SU-DHL-6 (cell line): Measurements from ENCODE around the gene TMEM38A.

Experiments used
- H2AFZ ChIP-seq: fragments of 200-600 bp; sonication (generic); 2 replicates; pipeline ENCODE4 v1.6.1; 2014; ENCODE audit warnings: low read depth, mild to moderate bottlenecking, moderate library complexity, mixed read lengths, antibody characterized with exemption, low read length; ENCODE audit not compliant: severe bottlenecking
- H3F3A ChIP-seq: fragments of 200-600 bp; shearing (Covaris generic); 2 replicates; pipeline ENCODE4 v1.6.0; 2016; ENCODE audit warnings: antibody characterized with exemption, mild to moderate bottlenecking; ENCODE audit not compliant: insufficient read depth
- H3K27ac ChIP-seq: fragments of 200-600 bp; sonication (generic); 2 replicates; pipeline ENCODE4 v1.5.1; 2016; ENCODE audit warnings: low read depth, mild to moderate bottlenecking, low read length, moderate library complexity, mixed read lengths
- H3K27me3 ChIP-seq: fragments of 200-600 bp; sonication (generic), shearing (Covaris generic); 2 replicates; pipeline ENCODE4 v1.6.0; 2014; ENCODE audit warnings: mild to moderate bottlenecking, low read length
- H3K36me3 ChIP-seq: fragments of 200-600 bp; sonication (generic); 2 replicates; pipeline ENCODE4 v1.6.1; 2014; ENCODE audit warnings: mild to moderate bottlenecking, low read length, mixed read lengths
- H3K4me2 ChIP-seq: fragments of 300-600, 200-600 bp; shearing (Covaris generic), sonication (generic); 2 replicates; pipeline ENCODE4 v1.6.0; 2014; ENCODE audit warnings: low read length, low read depth, mild to moderate bottlenecking; ENCODE audit not compliant: poor library complexity, severe bottlenecking
- H3K4me3 ChIP-seq: fragments of 200-600 bp; sonication (generic); 2 replicates; pipeline ENCODE4 v1.5.1; 2014; ENCODE audit warnings: antibody characterized with exemption, low read length, mild to moderate bottlenecking, mixed read lengths; ENCODE audit not compliant: insufficient read depth, poor library complexity, severe bottlenecking
- H3K79me2 ChIP-seq: fragments of 200-600 bp; sonication (generic); 2 replicates; pipeline ENCODE4 v1.6.1; 2014; ENCODE audit warnings: mild to moderate bottlenecking, low read length, moderate library complexity; ENCODE audit not compliant: insufficient read depth
- H3K9ac ChIP-seq: fragments of 200-600 bp; sonication (generic); 2 replicates; pipeline ENCODE4 v1.7.0; 2014; ENCODE audit warnings: mild to moderate bottlenecking, low read length
- H3K9me2 ChIP-seq: fragments of 200-600 bp; sonication (generic); replicated peaks from 2 replicates; pipeline ENCODE4 v1.6.1; 2014; ENCODE audit warnings: low read length; ENCODE audit not compliant: insufficient read depth
- H3K9me3 ChIP-seq: fragments of 200-600 bp; sonication (generic); 2 replicates; pipeline ENCODE4 v1.6.1; 2014; ENCODE audit warnings: low read length, mixed read lengths; ENCODE audit not compliant: insufficient read depth
- H4K20me1 ChIP-seq: fragments of 200-600 bp; sonication (generic); 2 replicates; pipeline ENCODE4 v1.6.1; 2014; ENCODE audit warnings: low read depth, mild to moderate bottlenecking, antibody characterized with exemption, low read length, moderate library complexity, mixed read lengths
- CTCF ChIP-seq: fragments of 200-600 bp; sonication (generic); IDR thresholded peaks from one replicate; pipeline ENCODE4 v1.5.1; 2017; ENCODE audit warnings: antibody characterized with exemption, mild to moderate bottlenecking, low read length, moderate library complexity; ENCODE audit not compliant: insufficient read depth, poor library complexity, severe bottlenecking
- EZH2phosphoT487 ChIP-seq: fragments of 200-600 bp; sonication (generic), shearing (Covaris generic); conservative IDR thresholded peaks from 2 replicates; pipeline ENCODE4 v1.6.1; 2018; ENCODE audit warnings: mild to moderate bottlenecking, antibody characterized with exemption, low read length, moderate library complexity, mixed read lengths

Gene TMEM38A

DNA sequence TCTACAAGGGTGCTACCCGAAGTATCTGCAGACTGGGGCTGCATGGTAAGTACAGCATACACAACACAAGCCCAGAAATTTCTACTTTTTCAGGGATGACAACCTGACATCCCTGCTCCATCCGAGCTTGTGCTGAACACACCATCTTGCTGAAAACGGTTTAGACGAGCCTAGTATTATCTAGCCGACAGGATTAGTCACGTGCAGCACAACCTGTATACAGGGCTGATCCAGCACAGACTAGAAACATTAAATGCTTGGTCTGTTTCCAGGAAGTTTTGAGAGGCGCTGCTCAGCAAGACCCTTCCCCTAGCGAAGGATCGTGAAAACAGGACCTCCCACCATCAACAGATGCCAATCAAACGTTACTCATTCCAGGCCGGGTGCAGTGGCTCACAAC is 5.2 kb upstream of the TMEM38A start:
- H4K20me1 ChIP-seq, result peaks cover 17% of the 10 kb centered on the region
- no peak overlapping the region for H3K4me3 ChIP-seq
- no peaks in the 10 kb centered on the region for H3K27me3 ChIP-seq
- no peaks in the 10 kb centered on the region for H3K9me2 ChIP-seq
- H3K27ac ChIP-seq, result no peak overlapping the region
- H3K9me3 ChIP-seq, result no peaks in the 10 kb centered on the region
- H3K36me3 ChIP-seq, result peaks cover 7% of the 10 kb centered on the region
- TF ChIP-seq EZH2phosphoT487 (no peak), CTCF (no peak)
- no peak overlapping the region for H3K9ac ChIP-seq
- H3K79me2 ChIP-seq, result peaks cover 51% of the 10 kb centered on the region
- H2AFZ ChIP-seq, result no peak overlapping the region
- H3F3A ChIP-seq, result peaks cover 5% of the 10 kb centered on the region; the same call in 1 of the 2 replicates
- no peak overlapping the region for H3K4me2 ChIP-seq

- Histone ChIP-seq H3K79me2 (peaks cover 52% of the 10 kb centered on the region), H3K9ac (no peak overlapping the region), H3K36me3 (peaks cover 7% of the 10 kb centered on the region), H3K9me3 (no peaks in the 10 kb centered on the region), H3K4me2 (no peak overlapping the region), H3K9me2 (no peaks in the 10 kb centered on the region), H3K27ac (no peak overlapping the region), H4K20me1 (peaks cover 17% of the 10 kb centered on the region), H3K4me3 (no peak overlapping the region), H2AFZ (no peak overlapping the region), H3K27me3 (no peaks in the 10 kb centered on the region), H3F3A (peaks cover 17% of the 10 kb centered on the region)
- TF ChIP-seq CTCF (no peak), EZH2phosphoT487 (no peak)
These were observed 3.6 kb upstream of the TMEM38A start for GRCh38 chr19:16657384-16657783.

GRCh38 chr19:16659464-16659831 is 1.5 kb upstream of the TMEM38A start:
- peak overlapping the region; percentile 89 for H3K9ac ChIP-seq
- TF ChIP-seq EZH2phosphoT487, result no peak
- no peak for TF ChIP-seq CTCF
- H3K9me2 ChIP-seq, result no peaks in the 10 kb centered on the region
- H4K20me1 ChIP-seq, result peaks cover 17% of the 10 kb centered on the region
- H3K36me3 ChIP-seq, result peaks cover 7% of the 10 kb centered on the region
- H3K4me2 ChIP-seq, result peak overlapping the region; percentile 98
- H2AFZ ChIP-seq, result no peak overlapping the region
- peaks cover 69% of the 10 kb centered on the region for H3K79me2 ChIP-seq
- H3K4me3 ChIP-seq, result peak overlapping the region; percentile 87
- no peaks in the 10 kb centered on the region for H3K27me3 ChIP-seq
- peaks cover 17% of the 10 kb centered on the region for H3F3A ChIP-seq
- 0 out of 2 replicates have a peak overlapping the region, but pooled peaks have one; percentile 83 for H3K27ac ChIP-seq
- H3K9me3 ChIP-seq, result no peaks in the 10 kb centered on the region
